GM19463 (cell line): Measurements from ENCODE around the gene DDN.
A peak's percentile ranks its signal among the peaks of the same experiment; 100 is the strongest.

ENCODE experiments used
- ATAC-seq: cut with Tn5 transposase; IDR thresholded peaks from one replicate; pipeline ENCODE4 v1.9.1; 2021; ENCODE audit warnings: mild to moderate bottlenecking, moderate library complexity; ENCODE audit not compliant: unreplicated experiment

DDN gene

GRCh38 chr12:48969160-48969771 is 29.9 kb downstream of the DDN start:
- no peak for ATAC-seq

- no peak for ATAC-seq
Observed at GRCh38 chr12:48968467-48968866, 30.7 kb downstream of the DDN start.

- no peak for ATAC-seq
Observed at GRCh38 chr12:48967991-48968390, 31.2 kb downstream of the DDN start.

- no peak for ATAC-seq
Observed at GRCh38 chr12:48966177-48966895, 32.8 kb downstream of the DDN start.

- ATAC-seq: no peak
Observed at GRCh38 chr12:48965298-48965838, 33.8 kb downstream of the DDN start.

- ATAC-seq: no peak
Observed at GRCh38 chr12:48961801-48962200, 37.4 kb downstream of the DDN start.

- ATAC-seq: no peak
Observed at GRCh38 chr12:48961331-48961730, 37.8 kb downstream of the DDN start.

- ATAC-seq: no peak
Observed at GRCh38 chr12:48960834-48961233, 38.3 kb downstream of the DDN start.

- no peak for ATAC-seq
Observed at GRCh38 chr12:48958049-48958388, 41.2 kb downstream of the DDN start.

GRCh38 chr12:48957141-48958048 is 41.8 kb downstream of the DDN start, which contains the start of gene ARF3:
Gene ARF3 (minus strand): TSS chr12:48957487. CDS start chr12:48941095, 16,392 bp downstream.
- ATAC-seq: peak; percentile 91

- no peak for ATAC-seq
Observed at GRCh38 chr12:48956279-48957140, 42.7 kb downstream of the DDN start.

GRCh38 chr12:48954841-48955501 is 44.2 kb downstream of the DDN start:
- ATAC-seq: no peak

GRCh38 chr12:48954061-48954460 is 45.1 kb downstream of the DDN start:
- ATAC-seq: no peak

- ATAC-seq: no peak
Observed at GRCh38 chr12:48952691-48953090, 46.5 kb downstream of the DDN start.

GRCh38 chr12:48947727-48948126 is 51.4 kb downstream of the DDN start:
- ATAC-seq: no peak

- ATAC-seq: no peak
Observed at GRCh38 chr12:48946943-48947342, 52.2 kb downstream of the DDN start.

GRCh38 chr12:48946205-48946604 is 53.0 kb downstream of the DDN start:
- no peak for ATAC-seq
